ENCODE data around the gene RPL26.
A peak's percentile ranks its signal among the peaks of the same experiment; 100 is the strongest.
"Not testable (repeated sequence)": the region's sequence is repeated elsewhere in the genome, so short reads cannot be mapped to it uniquely, and the experiment has no call there.

RPL26 gene

DNA sequence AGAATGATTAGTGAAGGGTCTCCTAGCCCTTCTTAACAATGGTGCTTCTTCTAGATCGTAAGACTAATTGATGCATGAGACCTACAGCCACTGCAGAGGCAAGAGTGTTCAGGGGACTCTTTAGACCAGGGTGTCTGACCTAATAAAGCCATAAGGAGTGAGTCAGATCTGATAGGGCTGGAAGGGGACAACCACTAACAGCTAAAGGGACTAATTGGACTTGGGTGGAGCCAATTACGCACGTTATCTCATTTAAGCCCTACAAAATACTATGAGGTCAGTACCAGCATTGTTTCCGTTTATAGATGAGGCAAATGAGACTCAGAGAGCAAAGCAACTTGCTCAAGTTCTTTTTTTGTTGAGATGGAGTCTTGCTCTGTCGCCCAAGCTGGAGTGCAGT lies 29.1 kb upstream of the RPL26 start:
- Histone ChIP-seq H3K9ac (ENCODE audit: low read depth, low read length) (no peak overlapping the region), H3K4me2 (ENCODE audit: low read length) (no peak overlapping the region), H3K4me3 (ENCODE audit: low read length) (no peak overlapping the region), H3K27me3 (ENCODE audit: control insufficient read depth, insufficient read depth, low read length) (peaks cover 21% of the 10 kb centered on the region), H3K9me3 (replicated peaks; ENCODE audit: low read length) (no peaks in the 10 kb centered on the region), H3K4me1 (ENCODE audit: control insufficient read depth, insufficient read depth, low read length) (peaks cover 5% of the 10 kb centered on the region), H3K36me3 (ENCODE audit: insufficient read depth, low read length) (no peaks in the 10 kb centered on the region)

DNA sequence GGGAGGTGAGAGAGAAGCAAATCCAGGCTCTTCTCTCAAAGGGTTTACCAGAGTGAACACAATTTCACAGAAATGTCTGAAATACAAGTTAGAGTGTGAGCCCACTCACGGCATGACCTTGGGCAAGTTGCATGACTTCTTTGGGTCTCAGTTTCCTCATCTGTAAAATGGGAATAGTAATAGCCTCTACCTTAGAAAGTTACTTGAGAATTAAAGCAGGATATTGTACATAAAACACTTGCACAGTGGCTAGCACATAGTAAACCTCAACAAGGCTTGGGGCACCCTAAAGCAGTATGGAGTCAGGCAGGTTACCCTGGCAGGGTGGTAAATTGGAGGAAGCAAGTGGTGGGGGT lies 27.9 kb upstream of the RPL26 start:
- peaks cover 15% of the 10 kb centered on the region for H3K27me3 ChIP-seq (ENCODE audit: control insufficient read depth, insufficient read depth, low read length)
- H3K9ac ChIP-seq (ENCODE audit: low read depth, low read length) = no peak overlapping the region
- H3K4me1 ChIP-seq (ENCODE audit: control insufficient read depth, insufficient read depth, low read length) = peaks cover 5% of the 10 kb centered on the region
- H3K9me3 ChIP-seq (replicated peaks; ENCODE audit: low read length) = no peaks in the 10 kb centered on the region
- no peak overlapping the region for H3K4me2 ChIP-seq (ENCODE audit: low read length)
- no peaks in the 10 kb centered on the region for H3K36me3 ChIP-seq (ENCODE audit: insufficient read depth, low read length)
- no peak overlapping the region for H3K4me3 ChIP-seq (ENCODE audit: low read length)

DNA sequence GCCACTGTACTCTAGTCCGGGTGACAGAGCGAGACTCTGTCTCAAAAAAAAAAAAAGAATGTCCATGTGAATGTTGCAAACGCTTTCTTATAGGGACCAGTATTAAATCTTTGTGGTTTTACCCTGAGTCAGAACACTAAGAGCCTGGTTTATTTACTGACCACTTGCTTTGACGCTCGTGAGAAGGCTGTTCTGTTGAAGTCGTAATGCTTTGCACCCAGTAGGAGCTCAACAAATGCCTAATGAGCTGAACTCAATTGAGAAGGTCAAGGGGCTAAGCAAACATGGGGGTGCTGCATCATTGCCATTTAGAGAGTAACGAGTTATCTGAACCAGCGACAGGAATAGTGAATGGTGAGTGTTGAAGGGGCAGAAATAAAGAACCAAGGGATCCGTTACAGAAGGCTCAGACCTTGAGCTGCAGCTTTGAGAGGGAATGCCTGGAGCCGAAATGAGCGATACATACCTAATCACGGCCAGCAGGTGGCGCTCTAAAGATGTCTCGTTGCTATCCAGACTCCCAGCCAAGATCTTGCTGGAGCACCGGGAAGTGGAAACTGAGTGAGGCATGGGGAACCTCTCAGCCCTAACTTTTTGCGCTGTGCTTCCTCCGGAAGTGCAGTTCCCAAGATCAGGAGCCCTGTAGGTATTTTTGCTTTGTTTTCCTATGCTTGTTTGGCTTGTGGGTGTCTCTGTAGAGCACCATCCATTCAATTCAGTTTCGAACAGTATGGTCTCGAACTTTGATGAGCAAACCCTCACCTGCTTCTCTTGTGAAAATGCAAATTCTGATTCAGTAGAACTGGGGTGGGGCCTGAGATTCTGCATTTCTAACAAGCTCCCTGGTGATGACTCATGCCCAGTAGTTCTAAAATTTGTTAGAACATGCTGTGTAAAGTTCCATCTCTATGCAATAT lies 27.2 kb upstream of the RPL26 start:
- Histone ChIP-seq H3K4me2 (ENCODE audit: low read length) (peak overlapping the region; percentile 29), H3K9ac (ENCODE audit: low read depth, low read length) (no peak overlapping the region), H3K4me3 (ENCODE audit: low read length) (no peak overlapping the region), H3K36me3 (ENCODE audit: insufficient read depth, low read length) (no peaks in the 10 kb centered on the region), H3K9me3 (replicated peaks; ENCODE audit: low read length) (no peaks in the 10 kb centered on the region), H3K27me3 (ENCODE audit: control insufficient read depth, insufficient read depth, low read length) (peaks cover 15% of the 10 kb centered on the region), H3K4me1 (ENCODE audit: control insufficient read depth, insufficient read depth, low read length) (peaks cover 5% of the 10 kb centered on the region)

DNA sequence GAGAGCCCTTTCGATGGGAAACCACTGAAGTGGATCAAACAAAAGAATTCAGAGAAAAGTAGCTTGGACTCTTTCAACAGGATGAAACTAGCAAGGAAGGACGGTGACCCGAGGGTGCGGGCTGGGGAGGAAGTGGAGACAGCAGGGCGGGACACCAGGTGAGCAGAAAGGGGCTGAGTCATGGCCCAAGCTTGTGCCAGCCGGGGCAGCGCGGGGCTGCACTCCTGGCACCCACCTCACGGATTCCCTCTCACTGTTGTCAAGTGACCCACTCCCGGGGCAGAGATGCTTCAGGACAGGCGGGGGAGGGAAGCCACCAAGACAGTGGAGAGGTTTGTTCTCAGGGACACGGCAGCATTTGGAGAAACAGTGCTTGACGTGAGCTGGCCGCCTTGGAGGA lies 25.4 kb upstream of the RPL26 start:
- Histone ChIP-seq H3K27me3 (ENCODE audit: control insufficient read depth, insufficient read depth, low read length) (peaks cover 12% of the 10 kb centered on the region), H3K36me3 (ENCODE audit: insufficient read depth, low read length) (no peaks in the 10 kb centered on the region), H3K9me3 (replicated peaks; ENCODE audit: low read length) (no peaks in the 10 kb centered on the region), H3K4me3 (ENCODE audit: low read length) (no peak overlapping the region), H3K4me1 (ENCODE audit: control insufficient read depth, insufficient read depth, low read length) (peaks cover 5% of the 10 kb centered on the region), H3K4me2 (ENCODE audit: low read length) (no peak overlapping the region), H3K9ac (ENCODE audit: low read depth, low read length) (no peak overlapping the region)

DNA sequence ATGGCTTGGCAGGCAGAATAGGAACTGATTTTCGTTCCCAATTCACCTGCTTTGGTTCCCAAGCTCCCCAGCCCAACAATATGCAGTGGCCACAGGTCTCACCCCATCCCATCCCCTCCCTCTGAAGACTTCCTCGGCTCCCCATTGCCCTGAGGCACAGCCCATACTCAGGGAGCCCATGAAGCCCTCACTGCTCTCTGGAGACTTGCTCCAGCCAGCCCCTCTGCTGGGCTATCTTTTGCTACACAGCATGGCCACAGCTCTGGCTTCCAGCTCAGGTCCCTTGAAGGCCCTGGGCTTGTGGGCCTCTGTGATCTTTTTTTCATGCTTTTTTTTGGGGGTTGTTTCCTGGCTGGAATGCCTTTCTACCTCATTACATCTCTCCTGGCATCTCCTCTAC lies 23.2 kb upstream of the RPL26 start:
- no peaks in the 10 kb centered on the region for H3K36me3 ChIP-seq (ENCODE audit: insufficient read depth, low read length)
- peaks cover 5% of the 10 kb centered on the region for H3K4me1 ChIP-seq (ENCODE audit: control insufficient read depth, insufficient read depth, low read length)
- H3K9me3 ChIP-seq (replicated peaks; ENCODE audit: low read length) = no peaks in the 10 kb centered on the region
- H3K27me3 ChIP-seq (ENCODE audit: control insufficient read depth, insufficient read depth, low read length) = peaks cover 11% of the 10 kb centered on the region
- no peak overlapping the region for H3K4me3 ChIP-seq (ENCODE audit: low read length)
- H3K9ac ChIP-seq (ENCODE audit: low read depth, low read length) = no peak overlapping the region
- no peak overlapping the region for H3K4me2 ChIP-seq (ENCODE audit: low read length)

DNA sequence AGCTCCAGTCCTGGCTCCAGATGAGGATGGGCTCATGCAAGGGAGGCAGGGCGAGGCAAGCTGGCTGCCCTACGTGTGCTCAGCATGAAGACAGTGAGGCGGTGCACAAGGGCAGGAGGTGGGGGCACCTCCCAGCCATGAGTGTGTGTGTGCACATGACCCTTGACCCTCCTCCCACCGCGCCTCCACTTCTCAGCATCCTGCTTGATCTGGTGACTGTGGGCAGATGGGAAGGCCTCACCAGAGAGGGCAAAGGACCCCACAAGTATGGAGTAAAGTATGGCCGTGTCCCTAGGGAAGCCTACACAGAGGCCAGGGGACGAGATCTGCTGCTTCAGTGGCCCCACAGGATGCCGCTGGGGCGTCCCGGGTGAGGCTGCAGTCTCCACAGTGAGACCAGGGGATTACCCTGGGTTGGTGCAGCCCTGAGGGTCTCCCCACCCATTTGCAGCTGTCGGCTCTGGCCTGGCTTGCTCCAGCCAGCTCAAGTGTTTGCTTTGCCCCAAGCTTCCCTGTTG lies 22.6 kb upstream of the RPL26 start:
- H3K4me3 ChIP-seq (ENCODE audit: low read length) = no peak overlapping the region
- H3K27me3 ChIP-seq (ENCODE audit: control insufficient read depth, insufficient read depth, low read length) = peaks cover 16% of the 10 kb centered on the region
- H3K36me3 ChIP-seq (ENCODE audit: insufficient read depth, low read length) = no peaks in the 10 kb centered on the region
- H3K4me1 ChIP-seq (ENCODE audit: control insufficient read depth, insufficient read depth, low read length) = peaks cover 2% of the 10 kb centered on the region
- no peak overlapping the region for H3K9ac ChIP-seq (ENCODE audit: low read depth, low read length)
- no peak overlapping the region for H3K4me2 ChIP-seq (ENCODE audit: low read length)
- H3K9me3 ChIP-seq (replicated peaks; ENCODE audit: low read length) = no peaks in the 10 kb centered on the region

DNA sequence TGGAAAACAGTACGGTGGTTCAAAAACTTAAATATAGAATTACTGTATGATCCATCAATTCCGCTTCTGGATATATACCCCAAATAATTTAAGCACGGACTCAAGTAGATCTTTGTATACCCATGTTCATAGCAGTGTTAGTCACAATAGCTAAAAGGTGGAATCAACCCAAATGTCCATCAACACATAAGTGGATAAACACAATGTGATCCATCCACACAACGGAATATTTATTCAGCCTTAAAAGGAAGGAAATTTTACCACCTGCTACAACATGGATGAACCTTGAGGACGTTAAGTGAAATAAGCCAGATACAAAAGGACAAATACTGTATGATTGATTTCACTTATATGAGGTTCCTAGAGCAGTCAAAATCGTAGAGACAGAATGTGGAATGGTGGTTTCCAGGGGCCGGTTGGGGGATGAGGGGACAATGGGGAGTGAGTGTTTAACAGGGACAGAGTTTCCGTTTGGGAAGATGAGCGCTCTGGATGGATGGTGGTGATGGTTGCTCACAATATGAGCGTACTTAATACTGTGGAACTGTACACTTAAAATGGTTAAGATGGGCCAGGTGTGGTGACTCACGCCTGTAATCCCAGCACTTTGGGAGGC lies 20.0 kb upstream of the RPL26 start:
- no peak overlapping the region for H3K4me3 ChIP-seq (ENCODE audit: low read length)
- H3K27me3 ChIP-seq (ENCODE audit: control insufficient read depth, insufficient read depth, low read length) = peaks cover 35% of the 10 kb centered on the region
- no peak overlapping the region for H3K9ac ChIP-seq (ENCODE audit: low read depth, low read length)
- H3K36me3 ChIP-seq (ENCODE audit: insufficient read depth, low read length) = no peaks in the 10 kb centered on the region
- no peak overlapping the region for H3K4me2 ChIP-seq (ENCODE audit: low read length)
- H3K4me1 ChIP-seq (ENCODE audit: control insufficient read depth, insufficient read depth, low read length) = no peaks in the 10 kb centered on the region
- H3K9me3 ChIP-seq (replicated peaks; ENCODE audit: low read length) = no peaks in the 10 kb centered on the region

DNA sequence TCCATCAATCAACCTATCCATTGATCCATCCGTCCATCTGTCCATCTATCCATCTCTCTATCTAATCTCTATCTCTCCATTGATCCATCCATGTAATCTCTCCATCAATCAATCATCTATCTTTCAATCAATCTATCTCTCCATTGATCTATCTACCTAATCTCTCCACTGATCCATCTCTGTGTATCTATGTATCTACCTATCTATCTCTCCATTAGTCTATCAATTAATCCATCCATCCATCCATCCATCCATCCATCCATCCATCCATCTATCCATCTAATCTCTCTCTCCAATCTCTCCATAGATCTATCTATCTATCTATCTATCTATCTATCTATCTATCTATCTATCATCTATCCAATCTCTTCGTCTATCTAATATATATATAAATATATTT lies 18.1 kb upstream of the RPL26 start:
- Histone ChIP-seq H3K36me3 (ENCODE audit: insufficient read depth, low read length) (no peaks in the 10 kb centered on the region), H3K4me2 (ENCODE audit: low read length) (no peak overlapping the region), H3K9ac (ENCODE audit: low read depth, low read length) (no peak overlapping the region), H3K9me3 (replicated peaks; ENCODE audit: low read length) (no peaks in the 10 kb centered on the region), H3K4me3 (ENCODE audit: low read length) (no peak overlapping the region), H3K27me3 (ENCODE audit: control insufficient read depth, insufficient read depth, low read length) (peaks cover 53% of the 10 kb centered on the region), H3K4me1 (ENCODE audit: control insufficient read depth, insufficient read depth, low read length) (no peaks in the 10 kb centered on the region)

DNA sequence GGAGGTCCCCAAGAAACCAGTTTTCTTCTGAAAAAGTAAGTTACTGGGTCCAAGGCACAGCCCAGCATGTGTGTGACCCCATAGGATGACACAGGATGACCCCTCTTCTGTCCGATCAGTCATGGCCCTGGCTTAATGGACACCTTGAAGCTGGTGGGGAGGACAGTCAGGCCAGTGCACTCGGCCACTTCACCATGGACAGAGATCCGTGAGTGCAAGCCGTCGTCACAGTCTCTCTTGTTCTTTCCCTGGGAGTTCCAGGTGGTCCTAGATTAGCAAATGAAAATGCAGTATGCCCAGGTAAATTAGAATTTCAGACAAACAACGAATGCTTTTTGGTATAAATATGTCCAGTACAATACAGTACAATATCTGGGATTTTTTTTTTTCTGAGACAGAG lies 16.0 kb upstream of the RPL26 start:
- no peak overlapping the region for H3K9ac ChIP-seq (ENCODE audit: low read depth, low read length)
- H3K4me2 ChIP-seq (ENCODE audit: low read length) = no peak overlapping the region
- peaks cover 3% of the 10 kb centered on the region for H3K4me1 ChIP-seq (ENCODE audit: control insufficient read depth, insufficient read depth, low read length)
- H3K27me3 ChIP-seq (ENCODE audit: control insufficient read depth, insufficient read depth, low read length) = peaks cover 68% of the 10 kb centered on the region
- no peaks in the 10 kb centered on the region for H3K9me3 ChIP-seq (replicated peaks; ENCODE audit: low read length)
- H3K4me3 ChIP-seq (ENCODE audit: low read length) = no peak overlapping the region
- H3K36me3 ChIP-seq (ENCODE audit: insufficient read depth, low read length) = no peaks in the 10 kb centered on the region

DNA sequence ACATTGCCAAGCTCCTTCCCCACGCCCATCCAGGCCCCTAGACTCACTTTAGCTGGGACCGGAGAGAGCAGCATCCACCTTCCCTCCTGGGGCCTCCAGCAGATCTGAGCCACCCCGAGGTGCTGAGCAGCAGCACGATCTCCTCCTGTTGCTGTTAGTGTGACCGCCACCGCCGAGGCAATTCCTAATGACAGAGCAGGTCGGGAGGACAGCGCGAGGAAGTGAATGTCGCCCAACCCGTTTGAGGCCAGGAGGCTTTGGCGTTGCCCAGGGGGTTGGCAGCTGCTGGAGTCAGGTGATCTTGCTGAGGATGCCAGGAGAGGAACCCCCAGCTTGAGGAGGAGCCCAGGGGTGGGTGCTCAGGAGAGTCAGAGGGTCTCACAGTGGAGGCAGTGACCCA lies 14.6 kb upstream of the RPL26 start, which contains the start of gene RNF222:
Gene RNF222, minus strand, starts transcription at position 192 of the 400 bp plus-strand sequence. CDS start 4,366 bp downstream, outside the sequence.
- no peaks in the 10 kb centered on the region for H3K9me3 ChIP-seq (replicated peaks; ENCODE audit: low read length)
- H3K4me2 ChIP-seq (ENCODE audit: low read length) = no peak within 1 kb of the TSS
- H3K4me3 ChIP-seq (ENCODE audit: low read length) = no peak within 1 kb of the TSS
- peaks cover 13% of the 10 kb centered on the region for H3K4me1 ChIP-seq (ENCODE audit: control insufficient read depth, insufficient read depth, low read length)
- H3K9ac ChIP-seq (ENCODE audit: low read depth, low read length) = no peak within 1 kb of the TSS
- H3K36me3 ChIP-seq (ENCODE audit: insufficient read depth, low read length) = no peaks in the 10 kb centered on the region
- H3K27me3 ChIP-seq (ENCODE audit: control insufficient read depth, insufficient read depth, low read length) = peaks cover 63% of the 10 kb centered on the region

DNA sequence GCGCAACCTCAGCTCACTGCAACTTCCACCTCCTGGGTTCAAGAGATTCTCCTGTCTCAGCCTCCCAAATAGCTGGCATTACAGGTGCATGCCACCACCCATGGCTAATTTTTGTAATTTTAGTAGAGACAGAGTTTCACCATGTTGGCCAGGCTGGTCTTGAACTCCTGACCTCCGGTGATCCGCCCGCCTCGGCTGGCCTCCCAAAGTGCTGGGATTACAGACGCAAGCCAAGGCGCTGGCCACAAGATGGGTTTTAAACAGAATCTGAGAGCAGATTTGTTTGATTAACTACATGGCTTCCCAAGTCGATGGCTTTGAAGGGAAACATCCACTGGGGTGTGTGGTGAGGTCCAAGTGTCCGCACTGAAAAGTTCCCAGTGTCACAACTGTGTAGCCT lies 11.5 kb upstream of the RPL26 start:
- H3K27me3 ChIP-seq (ENCODE audit: control insufficient read depth, insufficient read depth, low read length) = peaks cover 45% of the 10 kb centered on the region
- H3K36me3 ChIP-seq (ENCODE audit: insufficient read depth, low read length); H3K9ac ChIP-seq (ENCODE audit: low read depth, low read length); H3K9me3 ChIP-seq (replicated peaks; ENCODE audit: low read length); H3K4me3 ChIP-seq (ENCODE audit: low read length); H3K4me2 ChIP-seq (ENCODE audit: low read length): not testable (repeated sequence)
- peaks cover 23% of the 10 kb centered on the region for H3K4me1 ChIP-seq (ENCODE audit: control insufficient read depth, insufficient read depth, low read length)

Data from skeletal muscle satellite cell (primary cell).